HG03565 (cell line): ENCODE measurements around the gene SLC10A4.

Experiments
- ATAC-seq: cut with Tn5 transposase; IDR thresholded peaks from one replicate; pipeline ENCODE4 v1.9.1; 2021; ENCODE audit warnings: mild to moderate bottlenecking, moderate library complexity; ENCODE audit not compliant: unreplicated experiment

SLC10A4 gene

GRCh38 chr4:48489683-48490011 lies 6.5 kb downstream of the SLC10A4 start:
- ATAC-seq: no peak

- no peak for ATAC-seq
Observed at GRCh38 chr4:48490012-48490679, 7.0 kb downstream of the SLC10A4 start, which contains the start of gene ZAR1. Gene ZAR1 (plus strand): TSS chr4:48490252. CDS start chr4:48490292, 40 bp downstream.

- ATAC-seq: no peak
Observed at GRCh38 chr4:48490680-48491513, 7.8 kb downstream of the SLC10A4 start.

- no peak for ATAC-seq
Observed at GRCh38 chr4:48491514-48492176, 8.5 kb downstream of the SLC10A4 start.

DNA sequence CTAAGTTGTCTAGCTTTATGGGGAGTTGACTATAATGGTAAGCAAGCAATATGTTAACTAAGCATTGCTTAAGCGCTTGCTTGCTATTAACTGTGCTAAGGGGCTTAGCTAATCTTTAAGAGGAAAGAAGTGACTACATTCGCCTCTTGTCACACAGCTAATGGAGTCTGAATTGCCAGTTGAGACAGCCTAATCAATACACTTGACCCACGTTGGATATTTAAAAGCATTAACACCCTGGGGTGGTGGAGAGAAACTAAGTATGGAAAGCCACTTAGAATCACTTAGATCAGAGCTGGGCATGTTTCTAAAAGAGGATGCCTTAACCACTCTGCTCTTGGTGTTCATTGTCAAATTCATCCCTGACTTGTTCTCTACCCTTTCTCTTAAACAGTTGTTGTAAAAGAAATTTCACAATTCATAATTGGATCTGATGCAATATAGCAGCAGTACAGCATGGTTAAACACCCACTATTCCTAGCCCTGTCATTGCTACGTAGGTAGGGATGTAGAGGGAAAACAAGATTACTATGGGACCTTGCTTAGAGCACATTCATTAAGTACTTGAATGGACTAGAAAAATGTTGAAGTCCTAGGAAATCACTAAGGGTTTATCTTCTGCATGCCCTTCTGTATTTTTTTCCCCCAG lies 10.4 kb downstream of the SLC10A4 start:
- no peak for ATAC-seq

DNA sequence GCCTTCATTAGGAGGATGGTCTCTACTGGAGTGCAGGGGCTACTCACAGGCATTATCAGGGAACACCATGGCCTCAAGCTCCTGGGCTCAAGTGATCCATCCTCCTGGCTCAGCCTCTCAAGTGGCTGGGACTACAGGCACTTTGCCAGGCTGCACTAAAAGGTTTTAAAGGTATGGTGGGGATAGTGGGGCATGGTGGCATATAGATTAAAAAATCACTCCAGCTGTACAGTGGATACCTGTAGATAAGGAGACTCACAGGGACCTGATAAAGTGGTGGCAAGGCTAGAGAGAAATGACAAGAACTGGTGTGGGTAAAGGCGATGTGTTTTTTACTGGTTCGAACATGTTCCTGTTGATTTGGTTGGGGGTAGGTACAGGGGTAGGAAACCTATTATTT lies 12.8 kb downstream of the SLC10A4 start:
- no peak for ATAC-seq

DNA sequence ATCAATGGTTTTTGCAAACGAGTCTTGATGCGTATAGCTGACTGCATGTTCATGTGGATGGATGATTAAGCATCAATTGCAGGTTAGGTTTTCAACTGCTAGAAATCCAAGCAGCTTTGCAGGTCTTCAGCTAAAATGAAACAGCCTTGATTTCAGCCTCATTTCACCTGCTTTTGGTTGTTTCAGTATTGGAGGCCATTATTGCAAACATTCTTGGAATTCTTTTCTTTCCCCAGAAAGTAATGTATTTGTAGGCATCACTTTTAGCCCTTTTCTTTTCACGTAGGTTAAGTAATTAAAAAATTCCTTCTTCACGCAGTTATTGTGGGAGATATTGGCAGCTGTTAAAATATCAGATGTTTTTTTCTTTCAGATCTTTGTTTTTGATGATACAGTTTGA lies 15.8 kb downstream of the SLC10A4 start:
- no peak for ATAC-seq

DNA sequence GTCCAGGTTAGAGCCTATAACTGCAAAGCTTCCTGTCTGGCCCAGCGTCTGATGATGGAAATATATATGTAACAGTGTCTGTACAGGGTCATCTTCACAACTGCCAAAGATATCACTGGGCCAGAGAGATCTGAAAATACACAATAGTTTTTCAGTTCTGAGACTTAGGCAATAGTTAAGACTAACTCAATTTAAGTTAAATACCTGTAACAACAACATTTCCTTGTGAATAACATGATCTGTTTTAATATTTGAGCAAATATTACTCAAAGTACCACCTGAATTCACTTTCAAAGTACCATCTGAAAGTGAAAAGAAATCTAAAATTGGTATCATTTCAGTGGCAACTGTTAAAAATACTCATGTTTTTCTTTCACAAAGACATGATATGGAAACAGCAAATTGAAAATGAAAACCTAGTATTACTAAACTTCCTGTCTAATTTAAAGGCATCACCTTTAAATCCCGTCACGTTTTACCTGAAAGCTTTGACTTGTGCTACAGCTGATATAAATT lies 16.5 kb downstream of the SLC10A4 start:
- ATAC-seq: peak; percentile 75

GRCh38 chr4:48503233-48504025 lies 20.3 kb downstream of the SLC10A4 start:
- ATAC-seq: no peak

DNA sequence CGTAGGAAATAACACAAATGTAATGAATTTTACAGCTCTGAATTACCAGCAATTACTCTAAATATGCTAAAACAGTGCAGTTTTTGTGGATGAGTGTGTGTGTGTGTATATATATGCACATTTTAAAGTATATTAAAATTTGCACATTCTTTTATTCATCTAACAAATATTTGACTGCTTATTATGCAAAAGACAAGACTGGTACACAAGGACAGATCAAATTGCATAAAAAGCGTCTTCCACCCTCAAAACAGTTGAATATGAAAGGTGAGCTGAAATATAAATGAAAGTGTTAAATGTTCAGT lies 20.8 kb downstream of the SLC10A4 start:
- no peak for ATAC-seq

- ATAC-seq: no peak
Observed at GRCh38 chr4:48504352-48504751, 21.2 kb downstream of the SLC10A4 start.

DNA sequence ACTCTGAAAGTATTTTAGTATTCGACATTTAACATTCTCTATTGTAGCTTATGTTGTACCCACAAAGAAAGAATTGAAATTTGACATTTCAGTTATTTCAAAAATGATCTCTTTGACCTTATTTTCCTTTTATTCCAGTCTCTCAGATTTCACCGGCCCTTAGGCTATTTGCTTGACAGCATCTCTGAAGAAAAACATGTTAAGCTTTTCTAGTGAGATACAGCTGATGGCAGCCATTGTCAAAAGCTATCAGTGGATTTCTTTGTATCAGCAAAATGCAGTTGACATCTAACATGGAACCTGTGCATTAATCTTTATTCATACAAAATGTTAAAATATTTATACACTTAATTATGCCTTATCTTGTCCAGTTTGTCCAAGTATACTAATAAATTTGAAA lies 23.6 kb downstream of the SLC10A4 start:
- no peak for ATAC-seq

DNA sequence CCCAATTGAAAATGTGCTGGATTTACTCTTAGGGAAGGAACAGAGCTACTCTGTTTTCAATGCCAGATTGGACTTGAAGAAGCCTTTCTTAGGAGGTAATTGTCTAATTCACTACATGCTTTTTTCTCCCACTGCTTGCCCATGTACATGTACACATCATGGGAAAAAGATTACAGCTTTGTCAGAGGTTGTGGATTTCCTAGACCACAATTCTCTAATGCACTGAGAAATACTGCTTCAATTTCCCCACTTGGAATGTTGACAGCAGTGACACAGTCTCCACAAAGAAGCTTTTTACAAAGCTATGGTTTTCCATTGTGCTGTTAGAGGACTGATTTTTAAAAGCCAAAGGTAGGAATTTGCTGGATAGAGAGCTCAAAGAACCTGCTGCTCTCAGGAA lies 26.4 kb downstream of the SLC10A4 start:
- no peak for ATAC-seq

DNA sequence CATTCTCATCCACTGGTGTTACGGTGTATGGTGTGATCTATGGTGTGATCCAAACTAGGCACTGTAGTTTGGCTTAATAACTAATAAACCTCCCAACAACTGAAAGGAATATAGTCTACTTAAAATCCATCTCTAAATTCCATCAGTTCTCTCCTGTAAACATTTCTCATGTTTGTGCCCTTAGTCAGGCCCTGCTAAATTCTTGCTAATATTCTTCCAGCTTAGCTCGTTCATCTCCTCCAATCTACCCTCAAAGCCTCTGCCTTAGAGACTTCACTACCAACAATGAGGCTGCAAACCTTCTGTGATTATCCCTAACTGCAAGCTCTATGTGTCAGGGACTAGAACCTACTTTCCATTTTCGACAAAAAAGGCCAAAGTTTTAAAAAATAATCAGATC lies 35.0 kb downstream of the SLC10A4 start:
- ATAC-seq: no peak

GRCh38 chr4:48526406-48526805 lies 43.3 kb downstream of the SLC10A4 start:
- no peak for ATAC-seq

DNA sequence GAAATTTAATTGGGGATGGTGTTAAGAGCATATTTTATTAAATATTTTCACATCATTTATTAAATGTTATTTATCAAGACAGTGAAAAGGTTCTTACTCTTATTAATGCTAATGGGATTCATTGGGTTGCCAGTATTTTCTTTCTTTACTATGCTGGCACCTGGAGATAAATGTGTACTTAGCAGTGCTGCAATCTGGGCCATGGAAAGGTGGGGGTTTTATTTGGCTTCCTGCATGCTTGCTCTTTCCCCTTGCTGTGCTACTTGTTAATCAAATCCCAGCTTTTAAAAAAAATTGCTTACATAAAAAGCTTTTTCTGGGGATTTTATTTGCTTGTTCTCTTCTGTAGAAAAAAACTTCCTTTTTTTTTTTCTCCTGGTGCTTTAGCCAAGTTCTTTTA lies 55.2 kb downstream of the SLC10A4 start:
- no peak for ATAC-seq
